CD4-positive, alpha-beta T cell treated with Interleukin-4 for 1 hour (primary cell): ENCODE data around the gene SPRYD3.
"Not testable (repeated sequence)": the region's sequence is repeated elsewhere in the genome, so short reads cannot be mapped to it uniquely, and the experiment has no call there.

ENCODE experiments used
- DNase-seq, 2 donors: peaks; one replicate each; pipeline ENCODE4 v3.0.0-alpha.2; 2020 to 2022

Gene SPRYD3

GRCh38 chr12:53101931-53102781 is 23.0 kb upstream of the SPRYD3 start:
- DNase-seq = no peak

- no peak for DNase-seq
These were observed 22.1 kb upstream of the SPRYD3 start for GRCh38 chr12:53101266-53101665.

- no peak for DNase-seq
These were observed 21.4 kb upstream of the SPRYD3 start for GRCh38 chr12:53100466-53101151.

GRCh38 chr12:53099071-53099882 is 20.1 kb upstream of the SPRYD3 start:
- peak; percentile 87 to 89 for DNase-seq

GRCh38 chr12:53098354-53098981 is 19.3 kb upstream of the SPRYD3 start:
- DNase-seq = no peak

- DNase-seq = peak; percentile 41 to 56
These were observed 18.6 kb upstream of the SPRYD3 start, which contains the start of gene IGFBP6 for GRCh38 chr12:53097564-53098353. IGFBP6 (plus strand) TSS chr12:53097667; CDS start chr12:53097718, 51 bp downstream.

GRCh38 chr12:53097207-53097563 is 18.0 kb upstream of the SPRYD3 start:
- no peak for DNase-seq

- DNase-seq = no peak
These were observed 17.6 kb upstream of the SPRYD3 start for GRCh38 chr12:53096759-53097158.

GRCh38 chr12:53096089-53096741 is 17.0 kb upstream of the SPRYD3 start:
- DNase-seq = no peak

- not testable (repeated sequence) for DNase-seq
These were observed 16.4 kb upstream of the SPRYD3 start for GRCh38 chr12:53095596-53095895.

- not testable (repeated sequence) for DNase-seq
These were observed 15.8 kb upstream of the SPRYD3 start for GRCh38 chr12:53094796-53095595.

- DNase-seq = no peak
These were observed 15.2 kb upstream of the SPRYD3 start for GRCh38 chr12:53094394-53094787.

GRCh38 chr12:53093777-53094393 is 14.7 kb upstream of the SPRYD3 start:
- peak in 1 of 2 donors; percentile 32 for DNase-seq

- no peak for DNase-seq
These were observed 12.6 kb upstream of the SPRYD3 start for GRCh38 chr12:53091756-53092155.

GRCh38 chr12:53090554-53090953 is 11.4 kb upstream of the SPRYD3 start:
- DNase-seq = no peak

- no peak for DNase-seq
These were observed 10.9 kb upstream of the SPRYD3 start for GRCh38 chr12:53090105-53090504.

GRCh38 chr12:53086361-53086760 is 7.2 kb upstream of the SPRYD3 start:
- DNase-seq = no peak

- DNase-seq = no peak
These were observed 3.5 kb upstream of the SPRYD3 start for GRCh38 chr12:53082637-53083175.

GRCh38 chr12:53078425-53079225 is 565 bp downstream of the SPRYD3 start:
- peak in 1 of 2 donors; percentile 41 for DNase-seq
